HG02571 (cell line): ENCODE data around the gene SARS2.
"Not testable (repeated sequence)": the region's sequence is repeated elsewhere in the genome, so short reads cannot be mapped to it uniquely, and the experiment has no call there.

Experiments
- ATAC-seq: cut with Tn5 transposase; IDR thresholded peaks from one replicate; pipeline ENCODE4 v1.9.1; 2021; ENCODE audit warnings: mild to moderate bottlenecking, moderate library complexity; ENCODE audit not compliant: unreplicated experiment

The SARS2 gene

GRCh38 chr19:38946229-38947010, 15.9 kb upstream of the SARS2 start:
- no peak for ATAC-seq

GRCh38 chr19:38945562-38946228, 15.1 kb upstream of the SARS2 start:
- no peak for ATAC-seq

GRCh38 chr19:38944981-38945506, 14.5 kb upstream of the SARS2 start:
- ATAC-seq = no peak

- ATAC-seq = no peak
Measured at GRCh38 chr19:38942471-38943181, 12.1 kb upstream of the SARS2 start.

GRCh38 chr19:38941979-38942378, 11.4 kb upstream of the SARS2 start:
- ATAC-seq = no peak

GRCh38 chr19:38941466-38941865, 10.9 kb upstream of the SARS2 start:
- ATAC-seq = not testable (repeated sequence)

- no peak for ATAC-seq
Measured at GRCh38 chr19:38939957-38940356, 9.4 kb upstream of the SARS2 start.

- no peak for ATAC-seq
Measured at GRCh38 chr19:38933544-38933943, 3.0 kb upstream of the SARS2 start.

GRCh38 chr19:38932425-38933179, 2.0 kb upstream of the SARS2 start:
- ATAC-seq = no peak

- ATAC-seq = no peak
Measured at GRCh38 chr19:38931521-38931793, 894 bp upstream of the SARS2 start.

GRCh38 chr19:38930776-38931520, 385 bp upstream of the SARS2 start, which contains the start of gene MRPS12:
Gene MRPS12, plus strand, starts transcription at chr19:38930944. Its CDS starts 351 bp downstream, at chr19:38931295.
- ATAC-seq = peak; percentile 90

- ATAC-seq = no peak
Measured at GRCh38 chr19:38928391-38929001, 2.1 kb downstream of the SARS2 start.

GRCh38 chr19:38924388-38924787, 6.2 kb downstream of the SARS2 start:
- no peak for ATAC-seq

GRCh38 chr19:38922482-38922881, 8.1 kb downstream of the SARS2 start:
- ATAC-seq = no peak

GRCh38 chr19:38921420-38922274, 8.9 kb downstream of the SARS2 start:
- ATAC-seq = no peak

GRCh38 chr19:38920602-38921419, 9.8 kb downstream of the SARS2 start:
- no peak for ATAC-seq

- ATAC-seq = no peak
Measured at GRCh38 chr19:38919837-38920601, 10.5 kb downstream of the SARS2 start.
